ENCODE measurements around the gene AGAP1. TPM values are rescaled to one million over a fixed set of nuclear protein-coding genes. Genes with fewer than 3 reads are reported as not detected.

AGAP1 gene
- total RNA-seq, 1 donor, result 12.3 TPM

- no peak for TF ChIP-seq CTCF (IDR thresholded peaks at IDR 0.05; ENCODE audit: insufficient read depth, low read length)
- no peak for DNase-seq (ENCODE audit: low read depth)
- H3K4me3 ChIP-seq (ENCODE audit: low read depth, low read length), result no peak overlapping the region
Observed at GRCh38 chr2:236117861-236118269, 624.0 kb downstream of the AGAP1 start.

DNA sequence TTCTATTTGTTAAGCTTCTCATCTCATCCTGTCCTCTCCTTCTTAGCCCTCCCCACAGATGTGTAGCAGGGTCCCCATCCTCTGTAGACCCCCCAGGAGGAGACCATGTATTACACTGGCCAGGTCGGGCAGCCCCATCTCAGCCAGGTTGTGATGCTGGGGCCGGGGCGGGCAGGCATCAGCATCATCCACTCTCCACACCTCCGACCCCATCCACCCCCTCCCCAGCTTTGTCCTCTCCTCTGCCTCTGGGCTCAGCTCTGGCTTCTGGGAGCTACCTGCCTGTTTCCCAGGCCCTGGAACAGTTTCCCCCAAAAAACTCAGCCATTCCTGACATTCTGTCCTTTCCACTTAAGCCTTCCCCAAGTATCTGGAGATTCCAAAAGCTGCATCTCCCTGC, 625.2 kb downstream of the AGAP1 start:
- DNase-seq (ENCODE audit: low read depth), result no peak

GRCh38 chr2:236119476-236119875, 625.6 kb downstream of the AGAP1 start:
- H3K4me3 ChIP-seq (ENCODE audit: low read depth, low read length), result no peak overlapping the region
- no peak for DNase-seq (ENCODE audit: low read depth)
- TF ChIP-seq CTCF (IDR thresholded peaks at IDR 0.05; ENCODE audit: insufficient read depth, low read length), result no peak

More for the DNA sequence above, 625.2 kb downstream of the AGAP1 start:
- no peak overlapping the region for H3K4me3 ChIP-seq (ENCODE audit: low read depth, low read length)
- no peak for TF ChIP-seq CTCF (IDR thresholded peaks at IDR 0.05; ENCODE audit: insufficient read depth, low read length)

- H3K4me3 ChIP-seq (ENCODE audit: low read depth, low read length), result no peak overlapping the region
- DNase-seq (ENCODE audit: low read depth), result no peak
- no peak for TF ChIP-seq CTCF (IDR thresholded peaks at IDR 0.05; ENCODE audit: insufficient read depth, low read length)
Observed at GRCh38 chr2:236120141-236120601, 626.3 kb downstream of the AGAP1 start.

- no peak for DNase-seq (ENCODE audit: low read depth)
- H3K4me3 ChIP-seq (ENCODE audit: low read depth, low read length), result no peak overlapping the region
- TF ChIP-seq CTCF (IDR thresholded peaks at IDR 0.05; ENCODE audit: insufficient read depth, low read length), result no peak
Observed at GRCh38 chr2:236120829-236121228, 627.0 kb downstream of the AGAP1 start.

DNA sequence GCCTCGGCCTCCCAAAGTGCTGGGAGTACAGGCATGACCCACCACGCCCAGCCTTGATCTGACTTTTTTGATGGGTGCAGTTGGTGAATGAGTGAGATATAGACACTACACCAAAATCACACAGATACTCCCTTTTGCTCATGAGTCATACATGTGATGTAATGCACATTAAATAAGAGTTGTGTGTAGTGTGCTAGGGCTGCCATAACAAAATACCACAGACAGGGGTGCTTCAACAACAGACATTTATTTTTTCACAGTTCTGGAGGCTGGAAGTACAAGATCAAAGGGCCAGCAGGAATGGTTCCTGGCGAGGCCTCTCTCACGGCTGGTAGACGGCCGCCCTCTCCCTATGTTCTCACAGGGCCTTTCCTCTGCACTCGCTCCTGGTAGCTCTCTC, 627.7 kb downstream of the AGAP1 start:
- no peak overlapping the region for H3K4me3 ChIP-seq (ENCODE audit: low read depth, low read length)
- TF ChIP-seq CTCF (IDR thresholded peaks at IDR 0.05; ENCODE audit: insufficient read depth, low read length), result no peak
- DNase-seq (ENCODE audit: low read depth), result no peak

DNA sequence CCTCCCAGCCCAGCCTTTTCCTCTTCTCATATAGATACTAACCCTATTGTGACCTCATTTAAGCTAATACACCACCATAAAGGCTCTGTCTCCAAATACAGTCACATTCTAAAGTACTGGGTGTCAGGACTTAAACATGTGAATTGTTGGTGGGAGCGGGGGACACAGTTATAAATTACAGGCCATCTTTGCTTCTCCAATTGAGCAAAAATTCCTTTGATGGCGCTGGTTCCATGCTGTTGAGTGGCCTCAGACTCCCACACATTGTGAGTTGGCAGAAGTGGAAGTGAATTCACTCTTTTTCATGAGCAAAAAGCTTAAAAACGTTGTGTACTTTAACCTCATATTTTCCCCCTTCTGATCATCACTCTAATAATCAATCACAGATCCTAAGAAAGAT, 628.4 kb downstream of the AGAP1 start:
- no peak for DNase-seq (ENCODE audit: low read depth)
- H3K4me3 ChIP-seq (ENCODE audit: low read depth, low read length), result no peak overlapping the region
- no peak for TF ChIP-seq CTCF (IDR thresholded peaks at IDR 0.05; ENCODE audit: insufficient read depth, low read length)
